BLaER1 (cell line): ENCODE data around the gene TRMT2A.
A peak's percentile ranks its signal among the peaks of the same experiment; 100 is the strongest.

Experiments
- H3K27ac ChIP-seq: shearing (Covaris generic); formaldehyde crosslinking; 2 replicates; pipeline ENCODE4 v1.8.1; 2022
- H3K27me3 ChIP-seq: shearing (Covaris generic); formaldehyde crosslinking; 2 replicates; pipeline ENCODE4 v1.8.1; 2022
- H3K36me3 ChIP-seq: shearing (Covaris generic); formaldehyde crosslinking; 2 replicates; pipeline ENCODE4 v1.8.1; 2022
- H3K4me1 ChIP-seq: shearing (Covaris generic); formaldehyde crosslinking; 2 replicates; pipeline ENCODE4 v1.8.1; 2022
- H3K4me2 ChIP-seq: shearing (Covaris generic); formaldehyde crosslinking; 2 replicates; pipeline ENCODE4 v1.8.1; 2022
- H3K4me3 ChIP-seq: shearing (Covaris generic); formaldehyde crosslinking; 2 replicates; pipeline ENCODE4 v1.8.1; 2022
- H3K9ac ChIP-seq: shearing (Covaris generic); formaldehyde crosslinking; 2 replicates; pipeline ENCODE4 v1.8.1; 2022
- H3K9me3 ChIP-seq: shearing (Covaris generic); formaldehyde crosslinking; 2 replicates; pipeline ENCODE4 v1.8.1; 2022
- H4K20me1 ChIP-seq: shearing (Covaris generic); formaldehyde crosslinking; 2 replicates; pipeline ENCODE4 v1.8.1; 2022
- Cebpa-rat ChIP-seq: shearing (Covaris generic); IDR thresholded peaks from 2 replicates; pipeline ENCODE4 v1.8.1; 2022

The TRMT2A gene

GRCh38 chr22:20128902-20129746, 12.1 kb upstream of the TRMT2A start:
- H3K4me1 ChIP-seq: peaks cover 87% of the 10 kb centered on the region
- H4K20me1 ChIP-seq: peaks cover 78% of the 10 kb centered on the region
- H3K27me3 ChIP-seq: no peaks in the 10 kb centered on the region
- H3K9me3 ChIP-seq: no peaks in the 10 kb centered on the region
- TF ChIP-seq Cebpa-rat: no peak
- H3K36me3 ChIP-seq: peaks cover 48% of the 10 kb centered on the region
- peak overlapping the region; percentile 92 for H3K4me2 ChIP-seq
- H3K9ac ChIP-seq: no peak overlapping the region
- no peak overlapping the region for H3K4me3 ChIP-seq
- H3K27ac ChIP-seq: 0 out of 2 replicates have a peak overlapping the region, but pooled peaks have one; percentile 79

GRCh38 chr22:20128619-20128901, 11.5 kb upstream of the TRMT2A start:
- 0 out of 2 replicates have a peak overlapping the region, but pooled peaks have one; percentile 79 for H3K27ac ChIP-seq
- H3K36me3 ChIP-seq: peaks cover 53% of the 10 kb centered on the region
- H3K9ac ChIP-seq: no peak overlapping the region
- H3K4me2 ChIP-seq: no peak overlapping the region
- H3K27me3 ChIP-seq: no peaks in the 10 kb centered on the region
- TF ChIP-seq Cebpa-rat: no peak
- H3K9me3 ChIP-seq: no peaks in the 10 kb centered on the region
- peaks cover 78% of the 10 kb centered on the region for H4K20me1 ChIP-seq
- peaks cover 87% of the 10 kb centered on the region for H3K4me1 ChIP-seq
- no peak overlapping the region for H3K4me3 ChIP-seq

- no peak for TF ChIP-seq Cebpa-rat
- peaks cover 77% of the 10 kb centered on the region for H4K20me1 ChIP-seq
- H3K9ac ChIP-seq: peak overlapping the region; percentile 40
- H3K4me3 ChIP-seq: no peak overlapping the region
- H3K4me1 ChIP-seq: peaks cover 85% of the 10 kb centered on the region
- peak overlapping the region; percentile 79; the same call in 1 of the 2 replicates for H3K4me2 ChIP-seq
- H3K36me3 ChIP-seq: peaks cover 57% of the 10 kb centered on the region
- H3K27me3 ChIP-seq: no peaks in the 10 kb centered on the region
- H3K27ac ChIP-seq: peak overlapping the region; percentile 79; the same call in 1 of the 2 replicates
- no peaks in the 10 kb centered on the region for H3K9me3 ChIP-seq
Measured at GRCh38 chr22:20127869-20128618, 11.0 kb upstream of the TRMT2A start.

- TF ChIP-seq Cebpa-rat: no peak
- Histone ChIP-seq H3K4me2 (peak overlapping the region; percentile 79), H3K9ac (peak overlapping the region; percentile 40; the same call in 1 of the 2 replicates), H3K36me3 (peaks cover 61% of the 10 kb centered on the region), H3K4me1 (peaks cover 79% of the 10 kb centered on the region), H3K27ac (peak overlapping the region; percentile 79; the same call in 1 of the 2 replicates), H3K9me3 (no peaks in the 10 kb centered on the region), H4K20me1 (peaks cover 72% of the 10 kb centered on the region), H3K4me3 (no peak overlapping the region; the same call in 1 of the 2 replicates), H3K27me3 (no peaks in the 10 kb centered on the region)
Measured at GRCh38 chr22:20127318-20127868, 10.4 kb upstream of the TRMT2A start.

- Histone ChIP-seq H3K36me3 (peaks cover 71% of the 10 kb centered on the region), H3K27me3 (no peaks in the 10 kb centered on the region), H3K9me3 (no peaks in the 10 kb centered on the region), H3K9ac (peak overlapping the region; percentile 72), H3K27ac (peak overlapping the region; percentile 79), H3K4me2 (peak overlapping the region; percentile 79), H3K4me1 (peaks cover 86% of the 10 kb centered on the region), H4K20me1 (peaks cover 77% of the 10 kb centered on the region), H3K4me3 (peak overlapping the region; percentile 31)
- TF ChIP-seq Cebpa-rat: no peak
Measured at GRCh38 chr22:20126284-20127029, 9.4 kb upstream of the TRMT2A start.

GRCh38 chr22:20125201-20126174, 8.5 kb upstream of the TRMT2A start:
- no peaks in the 10 kb centered on the region for H3K27me3 ChIP-seq
- peaks cover 91% of the 10 kb centered on the region for H3K4me1 ChIP-seq
- H3K27ac ChIP-seq: peak overlapping the region; percentile 79
- H3K4me2 ChIP-seq: peak overlapping the region; percentile 79
- TF ChIP-seq Cebpa-rat: no peak
- no peaks in the 10 kb centered on the region for H3K9me3 ChIP-seq
- H4K20me1 ChIP-seq: peaks cover 87% of the 10 kb centered on the region
- H3K9ac ChIP-seq: peak overlapping the region; percentile 72
- peak overlapping the region; percentile 31 for H3K4me3 ChIP-seq
- H3K36me3 ChIP-seq: peaks cover 80% of the 10 kb centered on the region

GRCh38 chr22:20124083-20124787, 7.2 kb upstream of the TRMT2A start:
- TF ChIP-seq Cebpa-rat: no peak
- Histone ChIP-seq H3K36me3 (peaks cover 93% of the 10 kb centered on the region), H3K27me3 (no peaks in the 10 kb centered on the region), H3K4me1 (peaks cover 91% of the 10 kb centered on the region), H4K20me1 (peaks cover 92% of the 10 kb centered on the region), H3K27ac (peak overlapping the region; percentile 44), H3K4me3 (no peak overlapping the region), H3K9me3 (no peaks in the 10 kb centered on the region), H3K4me2 (peak overlapping the region; percentile 79), H3K9ac (peak overlapping the region; percentile 42)

- Histone ChIP-seq H3K4me3 (no peak overlapping the region), H3K9me3 (no peaks in the 10 kb centered on the region), H3K4me2 (peak overlapping the region; percentile 4; the same call in 1 of the 2 replicates), H3K36me3 (peaks cover 95% of the 10 kb centered on the region), H3K27ac (0 out of 2 replicates have a peak overlapping the region, but pooled peaks have one; percentile 22), H4K20me1 (peaks cover 92% of the 10 kb centered on the region), H3K4me1 (peaks cover 91% of the 10 kb centered on the region), H3K27me3 (no peaks in the 10 kb centered on the region), H3K9ac (peak overlapping the region; percentile 32)
- TF ChIP-seq Cebpa-rat: no peak
Measured at GRCh38 chr22:20123366-20124082, 6.5 kb upstream of the TRMT2A start.
